Measurements from ENCODE around the gene ACADS. TPM values are rescaled to one million over a fixed set of nuclear protein-coding genes. Genes with fewer than 3 reads are reported as not detected.

Gene ACADS
- total RNA-seq, 1 experiment from 2014 or later: 11.0 TPM

GRCh38 chr12:120734210-120734609 is 8.6 kb downstream of the ACADS start (continued):
- TF ChIP-seq ZSCAN18 (CRISPR knock-in tag; IDR thresholded peaks at IDR 0.05) (no peak), MXD4 (CRISPR knock-in tag; IDR thresholded peaks at IDR 0.05; ENCODE audit: borderline replicate concordance) (no peak), OVOL2 (CRISPR knock-in tag; IDR thresholded peaks at IDR 0.05; ENCODE audit: borderline replicate concordance) (no peak), GRHL2 (CRISPR knock-in tag; IDR thresholded peaks at IDR 0.05; ENCODE audit: insufficient replicate concordance, severe bottlenecking) (no peak), ARID4B (CRISPR knock-in tag; IDR thresholded peaks at IDR 0.05; ENCODE audit: borderline replicate concordance) (no peak), JAZF1 (CRISPR knock-in tag; IDR thresholded peaks at IDR 0.05) (no peak), HMGXB4 (CRISPR knock-in tag; IDR thresholded peaks at IDR 0.05) (no peak), ZNF416 (CRISPR knock-in tag; IDR thresholded peaks at IDR 0.05) (no peak), ZNF532 (CRISPR knock-in tag; IDR thresholded peaks at IDR 0.05; ENCODE audit: borderline replicate concordance) (no peak), ATF3 (CRISPR knock-in tag; conservative IDR thresholded peaks at IDR 0.05) (no peak), SMAD4 (CRISPR knock-in tag; IDR thresholded peaks at IDR 0.05) (no peak)
- TF ChIP-seq, protein P1, sequence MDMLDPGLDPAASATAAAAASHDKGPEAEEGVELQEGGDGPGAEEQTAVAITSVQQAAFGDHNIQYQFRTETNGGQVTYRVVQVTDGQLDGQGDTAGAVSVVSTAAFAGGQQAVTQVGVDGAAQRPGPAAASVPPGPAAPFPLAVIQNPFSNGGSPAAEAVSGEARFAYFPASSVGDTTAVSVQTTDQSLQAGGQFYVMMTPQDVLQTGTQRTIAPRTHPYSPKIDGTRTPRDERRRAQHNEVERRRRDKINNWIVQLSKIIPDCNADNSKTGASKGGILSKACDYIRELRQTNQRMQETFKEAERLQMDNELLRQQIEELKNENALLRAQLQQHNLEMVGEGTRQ (CRISPR knock-in tag; IDR thresholded peaks at IDR 0.05): no peak
- TF ChIP-seq, protein P2, sequence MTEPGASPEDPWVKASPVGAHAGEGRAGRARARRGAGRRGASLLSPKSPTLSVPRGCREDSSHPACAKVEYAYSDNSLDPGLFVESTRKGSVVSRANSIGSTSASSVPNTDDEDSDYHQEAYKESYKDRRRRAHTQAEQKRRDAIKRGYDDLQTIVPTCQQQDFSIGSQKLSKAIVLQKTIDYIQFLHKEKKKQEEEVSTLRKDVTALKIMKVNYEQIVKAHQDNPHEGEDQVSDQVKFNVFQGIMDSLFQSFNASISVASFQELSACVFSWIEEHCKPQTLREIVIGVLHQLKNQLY (CRISPR knock-in tag; IDR thresholded peaks at IDR 0.05): no peak

All from WTC11 (cell line).